Raji (cell line): ENCODE results near the gene DEK.

ENCODE experiments used
- POLR2A ChIP-seq: IDR thresholded peaks from 2 replicates; pipeline ENCODE4 v1.6.1; 2011; ENCODE audit warnings: low read depth, low read length, control low read depth; ENCODE audit not compliant: insufficient read depth

Gene DEK

GRCh38 chr6:18269717-18270116 lies 5.4 kb upstream of the DEK start:
- no peak for TF ChIP-seq POLR2A

GRCh38 chr6:18269253-18269652 lies 4.9 kb upstream of the DEK start:
- TF ChIP-seq POLR2A = no peak

GRCh38 chr6:18268066-18268465 lies 3.7 kb upstream of the DEK start:
- no peak for TF ChIP-seq POLR2A

- no peak for TF ChIP-seq POLR2A
These were observed 2.2 kb upstream of the DEK start for GRCh38 chr6:18266523-18266912.

DNA sequence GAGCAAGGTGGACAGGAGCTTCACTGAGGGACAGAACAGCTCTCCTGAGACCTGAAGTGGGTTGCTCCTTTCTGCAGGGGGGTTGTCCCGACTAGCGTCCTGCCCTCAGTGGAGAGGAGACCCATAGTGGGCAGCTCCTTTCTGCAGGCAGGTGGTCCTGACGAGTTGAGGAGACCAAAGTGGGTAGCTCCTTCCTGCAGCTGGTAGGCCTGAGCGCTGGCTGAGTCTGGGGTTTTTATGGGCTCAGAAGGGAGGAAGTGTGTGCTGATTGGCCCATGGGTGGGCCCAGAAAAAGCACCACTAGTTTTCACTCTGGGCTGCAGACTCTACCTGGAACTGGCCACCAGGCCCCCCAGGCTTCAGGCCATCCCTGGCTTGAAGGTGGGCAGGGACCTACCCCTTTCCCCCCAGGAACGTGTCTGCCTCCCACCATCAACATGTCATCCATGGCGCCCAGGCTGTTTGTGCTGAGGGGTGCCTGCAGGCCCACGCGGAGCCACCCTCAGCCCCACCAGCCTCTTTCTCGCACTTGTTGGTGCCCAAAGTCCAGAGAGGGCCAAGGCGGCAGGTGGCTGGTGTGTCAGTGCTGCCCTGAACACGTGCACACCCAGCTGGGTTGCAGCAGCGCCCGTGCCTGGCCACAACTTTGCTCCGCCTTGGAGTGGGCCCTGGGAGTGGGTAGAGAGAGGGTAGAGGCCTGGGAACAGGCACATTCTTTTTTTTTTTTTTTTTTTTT lies 1.6 kb upstream of the DEK start:
- no peak for TF ChIP-seq POLR2A

- TF ChIP-seq POLR2A = no peak; the same call in 1 of the 2 replicates
These were observed 620 bp upstream of the DEK start for GRCh38 chr6:18264923-18265377.

DNA sequence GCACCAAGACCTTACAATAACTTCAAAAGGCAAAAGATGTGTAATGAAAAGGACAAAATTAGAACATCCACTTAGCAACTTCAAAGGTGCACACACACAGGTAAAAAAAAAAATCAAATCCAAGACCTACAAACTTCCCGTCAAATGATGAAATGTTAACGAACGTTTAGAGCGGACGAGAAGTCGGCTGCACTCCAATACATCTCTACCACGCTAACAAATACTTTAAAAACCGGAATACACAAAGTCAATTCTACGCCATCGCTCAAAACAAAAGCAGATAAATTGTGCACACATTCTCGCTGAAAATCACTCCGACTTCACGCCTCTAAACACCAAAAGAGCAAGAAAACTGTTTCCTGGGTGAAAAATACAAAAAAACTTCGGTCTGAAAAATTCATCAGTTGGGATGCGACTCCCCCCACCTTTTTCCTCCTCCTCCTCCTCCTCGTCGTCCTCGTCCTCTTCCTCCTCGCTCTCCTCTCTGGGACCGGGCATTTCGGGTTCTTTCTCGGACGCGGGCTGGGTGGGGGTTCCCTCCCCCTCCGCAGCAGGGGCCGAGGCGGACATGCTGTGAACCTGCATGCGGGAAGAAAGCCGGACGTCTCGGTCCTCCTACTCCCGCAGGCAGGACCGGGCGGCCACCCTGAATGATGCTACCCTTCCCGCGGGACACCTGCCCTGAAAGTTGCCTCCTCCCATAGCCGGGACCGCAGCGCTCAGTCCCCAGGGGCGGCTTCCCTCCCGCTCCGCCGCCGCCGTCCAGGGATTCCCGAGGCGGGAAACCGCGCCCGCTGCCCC lies 712 bp downstream of the DEK start:
- no peak for TF ChIP-seq POLR2A

- TF ChIP-seq POLR2A = 0 out of 2 replicates have a peak, but pooled peaks have one; percentile 23
These were observed 1.5 kb downstream of the DEK start for GRCh38 chr6:18262702-18263417.

- TF ChIP-seq POLR2A = no peak
These were observed 2.5 kb downstream of the DEK start for GRCh38 chr6:18261877-18262276.

- no peak for TF ChIP-seq POLR2A
These were observed 3.8 kb downstream of the DEK start for GRCh38 chr6:18260448-18261106.

DNA sequence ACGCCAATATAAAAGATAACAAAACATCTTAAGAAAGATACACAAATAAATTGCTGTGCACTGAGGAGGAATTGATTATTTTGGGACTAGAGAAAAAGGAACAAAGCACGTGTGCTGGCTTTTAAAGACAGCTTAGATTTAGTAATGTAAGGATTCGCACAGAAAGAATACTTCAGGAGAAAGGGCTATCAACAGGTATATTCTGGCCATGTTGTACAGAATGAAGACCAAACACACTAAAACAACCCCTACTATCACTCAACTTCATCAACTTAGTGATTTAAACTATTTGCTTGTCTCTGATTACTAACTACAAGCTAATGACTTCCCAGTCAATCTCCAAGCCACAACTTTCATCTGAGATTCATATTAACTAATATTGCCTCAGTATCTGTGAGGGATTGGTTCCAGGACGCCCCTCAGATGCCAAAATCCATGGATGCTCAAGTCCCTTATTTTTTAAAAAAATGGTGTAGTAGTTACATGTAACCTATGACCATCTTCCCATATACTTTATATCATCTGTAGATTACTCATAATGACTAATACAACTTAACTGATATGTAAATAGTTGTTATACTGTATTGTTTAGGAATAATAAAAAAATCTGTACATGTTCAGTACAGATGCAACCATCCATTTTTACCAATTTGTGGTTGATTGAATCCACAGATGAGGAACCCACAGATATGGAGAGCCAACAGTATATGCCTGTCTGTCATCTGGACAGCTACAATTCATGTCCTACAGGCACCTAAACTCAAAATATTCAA lies 4.5 kb downstream of the DEK start:
- TF ChIP-seq POLR2A = no peak

DNA sequence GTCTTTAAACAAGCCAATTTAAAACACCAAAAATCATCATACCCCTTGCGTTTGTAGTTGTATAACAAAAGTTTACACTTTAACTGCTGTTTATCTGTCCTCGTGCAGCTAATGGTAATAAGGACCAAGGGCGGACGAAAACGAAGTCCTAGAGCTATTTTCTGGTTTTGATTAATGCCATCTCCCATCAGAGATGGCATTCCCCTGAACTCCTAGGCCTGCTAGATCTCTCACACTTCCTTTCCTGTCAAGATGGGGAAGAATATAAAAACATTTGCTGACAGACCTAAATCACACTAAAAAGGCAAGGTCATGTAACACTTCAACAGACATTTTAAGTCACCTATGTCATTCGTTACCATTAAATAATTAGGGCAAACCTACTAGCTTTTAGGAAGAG lies 9.5 kb downstream of the DEK start:
- TF ChIP-seq POLR2A = no peak

DNA sequence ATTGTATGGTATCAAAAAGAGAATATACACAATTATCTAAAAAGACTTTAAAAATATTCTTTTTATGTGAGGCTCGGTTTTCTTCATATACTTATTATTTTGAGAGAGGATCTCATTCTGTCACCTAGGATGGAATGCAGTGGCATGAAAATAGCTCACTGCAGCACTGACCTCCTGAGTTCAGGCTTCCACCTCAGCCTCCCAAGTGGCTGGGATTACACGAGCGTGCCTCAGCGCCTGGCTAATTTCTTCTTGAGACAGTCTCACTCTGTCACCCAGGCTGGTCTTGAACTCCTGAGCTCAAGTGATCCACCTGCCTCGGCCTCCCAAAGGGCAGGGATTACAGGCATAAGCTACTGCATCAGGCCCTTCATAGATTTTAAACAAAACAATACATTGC lies 10.7 kb downstream of the DEK start:
- TF ChIP-seq POLR2A = no peak

GRCh38 chr6:18249271-18249670 lies 15.1 kb downstream of the DEK start:
- TF ChIP-seq POLR2A = no peak

DNA sequence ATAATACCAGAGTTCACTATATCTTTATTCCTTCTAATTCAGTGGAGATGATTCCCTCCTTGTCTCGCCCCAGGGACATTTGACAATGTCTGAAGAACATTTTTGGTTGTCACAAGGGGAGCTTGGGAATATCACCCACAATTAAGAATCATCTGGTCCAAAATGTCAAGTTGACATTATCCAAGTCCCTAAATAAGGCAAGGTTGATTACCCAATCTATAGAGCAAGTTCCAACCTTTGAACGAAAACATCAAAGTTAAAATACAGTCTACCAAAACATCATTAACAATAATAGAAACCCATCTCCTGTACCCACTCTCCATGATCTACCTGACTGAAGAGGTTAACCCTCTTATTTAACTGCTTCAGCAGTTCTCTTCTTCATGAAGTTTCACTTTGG lies 15.6 kb downstream of the DEK start:
- no peak for TF ChIP-seq POLR2A

- TF ChIP-seq POLR2A = no peak
These were observed 17.3 kb downstream of the DEK start for GRCh38 chr6:18247002-18247401.
